ENCODE results near the gene ZFTA. TPM values are rescaled to one million over a fixed set of nuclear protein-coding genes. Genes with fewer than 3 reads are reported as not detected.

Gene ZFTA
- total RNA-seq, 4 donors from 2014 or later: 6.9 to 18.6 (median 11.8) TPM

GRCh38 chr11:63805844-63806415, 37.4 kb upstream of the ZFTA start:
- H3K27ac ChIP-seq: peak overlapping the region in 2 of 4 donors; percentile 29 to 50
- intact Hi-C loops (cut with DNase I; ENCODE audit: low total_unique reads): no loop called here
- no peaks in the 10 kb centered on the region for H3K27me3 ChIP-seq
- ATAC-seq: peak; percentile 22 to 47
- H3K4me1 ChIP-seq: peaks cover 0 to 5% of the 10 kb centered on the region in 2 donors
- no peaks in the 10 kb centered on the region for H3K9me3 ChIP-seq
- peak in 1 of 2 donors; percentile 25 for DNase-seq
- in situ Hi-C loops (cut with MboI; ENCODE audit: low sequenced_read_pairs in 4 of 4): no loop called here
- no peaks in the 10 kb centered on the region for H3K36me3 ChIP-seq
- H3K4me3 ChIP-seq: no peak overlapping the region
- TF ChIP-seq CTCF (IDR thresholded peaks at IDR 0.05 in 4 of 5, conservative IDR thresholded peaks at IDR 0.05 in 1 of 5) (no peak), POLR2A (IDR thresholded peaks at IDR 0.05) (no peak)

GRCh38 chr11:63804259-63804658, 35.7 kb upstream of the ZFTA start:
- Histone ChIP-seq H3K27ac (no peak overlapping the region), H3K36me3 (no peaks in the 10 kb centered on the region), H3K4me1 (peaks cover 0 to 5% of the 10 kb centered on the region in 2 donors), H3K27me3 (peaks cover 0 to under 1% (median 0%) of the 10 kb centered on the region in 3 donors), H3K4me3 (no peak overlapping the region), H3K9me3 (no peaks in the 10 kb centered on the region)
- TF ChIP-seq POLR2A (IDR thresholded peaks at IDR 0.05): no peak
- no peak for TF ChIP-seq CTCF (IDR thresholded peaks at IDR 0.05 in 4 of 5, conservative IDR thresholded peaks at IDR 0.05 in 1 of 5)
- DNase-seq: no peak
- ATAC-seq: no peak
- intact Hi-C loops (cut with DNase I; ENCODE audit: low total_unique reads): no loop called here
- in situ Hi-C loops (cut with MboI; ENCODE audit: low sequenced_read_pairs in 4 of 4): no loop called here

GRCh38 chr11:63802637-63803414, 34.3 kb upstream of the ZFTA start:
- Histone ChIP-seq H3K4me3 (no peak overlapping the region), H3K27ac (no peak overlapping the region), H3K4me1 (peaks cover 0 to 5% of the 10 kb centered on the region in 2 donors), H3K27me3 (peaks cover 0 to 3% (median 0%) of the 10 kb centered on the region in 3 donors), H3K9me3 (no peaks in the 10 kb centered on the region), H3K36me3 (no peaks in the 10 kb centered on the region)
- ATAC-seq (peak; percentile 26 to 91), DNase-seq (peak in 1 of 2 donors; percentile 36)
- intact Hi-C loops (cut with DNase I; ENCODE audit: low total_unique reads): no loop called here
- in situ Hi-C loops (cut with MboI; ENCODE audit: low sequenced_read_pairs in 4 of 4): no loop called here
- TF ChIP-seq POLR2A (IDR thresholded peaks at IDR 0.05): no peak

- ATAC-seq (no peak), DNase-seq (no peak)
- H3K9me3 ChIP-seq: no peaks in the 10 kb centered on the region
- peaks cover 0 to 3% (median 0%) of the 10 kb centered on the region in 3 donors for H3K27me3 ChIP-seq
- no peak overlapping the region for H3K27ac ChIP-seq
- H3K4me1 ChIP-seq: peaks cover 0 to 2% of the 10 kb centered on the region in 2 donors
- H3K36me3 ChIP-seq: no peaks in the 10 kb centered on the region
- intact Hi-C loops (cut with DNase I; ENCODE audit: low total_unique reads): no loop called here
- no peak overlapping the region for H3K4me3 ChIP-seq
- no peak for TF ChIP-seq POLR2A (IDR thresholded peaks at IDR 0.05)
- TF ChIP-seq CTCF (IDR thresholded peaks at IDR 0.05 in 4 of 5, conservative IDR thresholded peaks at IDR 0.05 in 1 of 5): no peak
- in situ Hi-C loops (cut with MboI; ENCODE audit: low sequenced_read_pairs in 4 of 4): no loop called here
Observed at GRCh38 chr11:63800921-63801320, 32.3 kb upstream of the ZFTA start.

- TF ChIP-seq POLR2A (IDR thresholded peaks at IDR 0.05) (no peak), CTCF (IDR thresholded peaks at IDR 0.05 in 4 of 5, conservative IDR thresholded peaks at IDR 0.05 in 1 of 5) (no peak)
- peaks cover 0 to 3% (median 0%) of the 10 kb centered on the region in 3 donors for H3K27me3 ChIP-seq
- ATAC-seq: no peak
- intact Hi-C loops (cut with DNase I; ENCODE audit: low total_unique reads) (no loop called here), in situ Hi-C loops (cut with MboI; ENCODE audit: low sequenced_read_pairs in 4 of 4) (no loop called here)
- H3K27ac ChIP-seq: no peak overlapping the region
- no peak for DNase-seq
- peaks cover 0 to 7% (median 0%) of the 10 kb centered on the region in 3 donors for H3K9me3 ChIP-seq
- no peak overlapping the region for H3K4me3 ChIP-seq
- H3K4me1 ChIP-seq: no peaks in the 10 kb centered on the region
- no peaks in the 10 kb centered on the region for H3K36me3 ChIP-seq
Observed at GRCh38 chr11:63795066-63795465, 26.5 kb upstream of the ZFTA start.
